DND-41 (cell line): Measurements from ENCODE around the gene CTNNA3.

Experiments
- ATAC-seq: fragments of 200-7000 bp; cut with Tn5 transposase; 3 replicates; pipeline ENCODE4 v1.9.1; 2021; ENCODE audit warnings: low read depth; ENCODE audit not compliant: insufficient read depth
- DNase-seq: peaks from one replicate; pipeline ENCODE4 v3.0.0-alpha.2; 2020
- H2AFZ ChIP-seq: 2 replicates; pipeline ENCODE4 v1.6.0; 2012; ENCODE audit warnings: low read depth, low read length
- H3K27ac ChIP-seq: 2 replicates; pipeline ENCODE4 v1.5.1; 2012; ENCODE audit warnings: low read length, inconsistent platforms
- H3K27me3 ChIP-seq: fragments of 200-600 bp; sonication (generic); 2 replicates; pipeline ENCODE4 v1.6.0; 2012; ENCODE audit warnings: low read length, mild to moderate bottlenecking, inconsistent platforms; ENCODE audit not compliant: insufficient read depth, poor library complexity
- H3K36me3 ChIP-seq: 2 replicates; pipeline ENCODE4 v1.5.1; 2012; ENCODE audit warnings: low read length, inconsistent platforms; ENCODE audit not compliant: insufficient read depth
- H3K4me1 ChIP-seq: 2 replicates; pipeline ENCODE4 v1.5.1; 2012; ENCODE audit warnings: mild to moderate bottlenecking, low read length; ENCODE audit not compliant: insufficient read depth
- H3K4me2 ChIP-seq: 2 replicates; pipeline ENCODE4 v1.6.0; 2012; ENCODE audit warnings: mild to moderate bottlenecking, moderate library complexity, low read length, inconsistent platforms; ENCODE audit not compliant: insufficient read depth
- H3K4me3 ChIP-seq, 2 experiments: fragments of 200-600 bp in 1 of 2; shearing (Covaris generic) in 1 of 2; 2 replicates each; pipeline ENCODE4 v1.5.1; 2012 to 2016; ENCODE audit warnings: inconsistent platforms in 2 of 2, low read length in 2 of 2, mild to moderate bottlenecking in 2 of 2, low read depth in 1 of 2, moderate library complexity in 1 of 2
- H3K79me2 ChIP-seq: 2 replicates; pipeline ENCODE4 v1.6.0; 2012; ENCODE audit warnings: low read length, inconsistent platforms; ENCODE audit not compliant: insufficient read depth
- H3K9ac ChIP-seq: 2 replicates; pipeline ENCODE4 v1.6.0; 2012; ENCODE audit warnings: low read depth, mild to moderate bottlenecking, inconsistent platforms, low read length, moderate library complexity
- H3K9me3 ChIP-seq: 2 replicates; pipeline ENCODE4 v1.5.1; 2012; ENCODE audit warnings: low read length, moderate library complexity, mild to moderate bottlenecking, inconsistent platforms; ENCODE audit not compliant: insufficient read depth, severe bottlenecking
- H4K20me1 ChIP-seq: 2 replicates; pipeline ENCODE4 v1.6.0; 2012; ENCODE audit warnings: low read length; ENCODE audit not compliant: insufficient read depth
- EZH2 ChIP-seq: IDR thresholded peaks from 3 replicates; pipeline ENCODE4 v1.6.1; 2012; ENCODE audit warnings: borderline replicate concordance, low read depth, mild to moderate bottlenecking, moderate library complexity, low read length, inconsistent platforms; ENCODE audit not compliant: severe bottlenecking
- TF ChIP-seq, protein P1 (sequence below): IDR thresholded peaks from 2 replicates; pipeline ENCODE4 v1.5.1; 2012; ENCODE audit warnings: borderline replicate concordance, low read length, moderate library complexity, mild to moderate bottlenecking; ENCODE audit not compliant: poor library complexity, severe bottlenecking; ENCODE audit errors: extremely low read depth

CTNNA3 gene

DNA sequence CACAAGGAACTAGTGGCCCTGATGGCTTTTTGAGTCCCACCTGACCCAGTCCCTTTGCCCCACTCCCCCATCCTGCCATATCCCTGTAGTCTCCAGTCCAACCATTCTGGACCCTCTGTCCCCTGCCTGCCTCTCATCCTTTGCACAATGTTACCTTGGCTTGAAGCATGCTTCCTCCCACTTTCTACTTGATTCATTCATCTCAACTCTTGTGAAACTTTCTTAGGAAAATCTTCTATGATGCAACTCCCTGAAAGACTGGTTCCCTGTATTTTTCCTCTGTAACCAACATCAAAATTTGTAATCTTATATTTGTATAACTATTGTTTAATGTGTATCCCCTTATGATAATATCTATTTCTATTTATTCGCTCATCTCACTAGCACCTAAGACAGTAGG is 618.6 kb downstream of the CTNNA3 start:
- no peak overlapping the region for H3K4me3 ChIP-seq
- no peak overlapping the region for H3K9ac ChIP-seq
- H3K9me3 ChIP-seq: no peaks in the 10 kb centered on the region
- H3K27ac ChIP-seq: no peak overlapping the region
- no peaks in the 10 kb centered on the region for H3K4me1 ChIP-seq
- DNase-seq (no peak), ATAC-seq (no peak)
- H2AFZ ChIP-seq: no peak overlapping the region
- H3K4me2 ChIP-seq: no peak overlapping the region
- H3K36me3 ChIP-seq: no peaks in the 10 kb centered on the region
- no peak for TF ChIP-seq EZH2
- TF ChIP-seq, protein P1, sequence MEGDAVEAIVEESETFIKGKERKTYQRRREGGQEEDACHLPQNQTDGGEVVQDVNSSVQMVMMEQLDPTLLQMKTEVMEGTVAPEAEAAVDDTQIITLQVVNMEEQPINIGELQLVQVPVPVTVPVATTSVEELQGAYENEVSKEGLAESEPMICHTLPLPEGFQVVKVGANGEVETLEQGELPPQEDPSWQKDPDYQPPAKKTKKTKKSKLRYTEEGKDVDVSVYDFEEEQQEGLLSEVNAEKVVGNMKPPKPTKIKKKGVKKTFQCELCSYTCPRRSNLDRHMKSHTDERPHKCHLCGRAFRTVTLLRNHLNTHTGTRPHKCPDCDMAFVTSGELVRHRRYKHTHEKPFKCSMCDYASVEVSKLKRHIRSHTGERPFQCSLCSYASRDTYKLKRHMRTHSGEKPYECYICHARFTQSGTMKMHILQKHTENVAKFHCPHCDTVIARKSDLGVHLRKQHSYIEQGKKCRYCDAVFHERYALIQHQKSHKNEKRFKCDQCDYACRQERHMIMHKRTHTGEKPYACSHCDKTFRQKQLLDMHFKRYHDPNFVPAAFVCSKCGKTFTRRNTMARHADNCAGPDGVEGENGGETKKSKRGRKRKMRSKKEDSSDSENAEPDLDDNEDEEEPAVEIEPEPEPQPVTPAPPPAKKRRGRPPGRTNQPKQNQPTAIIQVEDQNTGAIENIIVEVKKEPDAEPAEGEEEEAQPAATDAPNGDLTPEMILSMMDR: no peak
- no peaks in the 10 kb centered on the region for H3K79me2 ChIP-seq
- H3K27me3 ChIP-seq: no peaks in the 10 kb centered on the region
- H4K20me1 ChIP-seq: no peaks in the 10 kb centered on the region

- no peak for DNase-seq
- Histone ChIP-seq H3K27me3 (no peaks in the 10 kb centered on the region), H4K20me1 (no peaks in the 10 kb centered on the region), H3K4me1 (no peaks in the 10 kb centered on the region), H3K9ac (no peak overlapping the region), H3K4me3 (no peak overlapping the region), H3K27ac (no peak overlapping the region), H3K79me2 (no peaks in the 10 kb centered on the region), H3K4me2 (no peak overlapping the region), H2AFZ (no peak overlapping the region), H3K9me3 (no peaks in the 10 kb centered on the region), H3K36me3 (no peaks in the 10 kb centered on the region)
- ATAC-seq: no peak
- no peak for TF ChIP-seq EZH2
- TF ChIP-seq, protein P1: no peak
Observed at GRCh38 chr10:67076144-67076543, 619.9 kb downstream of the CTNNA3 start.

DNA sequence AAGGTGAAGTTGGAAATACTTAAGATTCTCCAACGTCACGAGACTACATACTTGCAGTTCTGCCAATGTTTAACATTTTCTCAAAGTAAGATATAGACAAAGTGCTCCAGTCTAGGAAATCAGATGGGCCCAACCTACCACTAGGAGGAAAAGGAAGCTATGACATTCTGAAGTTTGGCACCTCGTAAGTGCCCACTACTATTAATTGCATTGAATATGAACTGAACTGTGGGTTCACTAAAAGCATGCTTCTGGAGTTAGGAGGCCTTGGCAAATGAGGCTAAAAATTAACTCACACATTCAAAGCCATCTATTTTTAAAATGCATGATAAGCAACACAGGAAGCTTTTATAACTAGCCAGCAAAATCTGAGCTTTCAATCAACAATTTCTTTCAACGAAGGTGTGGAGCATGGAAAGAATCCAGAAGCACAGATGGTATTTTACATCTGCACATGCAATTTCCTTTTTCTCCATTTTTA is 620.5 kb downstream of the CTNNA3 start:
- Histone ChIP-seq H3K4me3 (no peak overlapping the region), H3K27ac (no peak overlapping the region)
- TF ChIP-seq EZH2: no peak
- TF ChIP-seq, protein P1: no peak

GRCh38 chr10:67072654-67073053 is 623.3 kb downstream of the CTNNA3 start:
- no peaks in the 10 kb centered on the region for H4K20me1 ChIP-seq
- no peaks in the 10 kb centered on the region for H3K4me1 ChIP-seq
- no peaks in the 10 kb centered on the region for H3K9me3 ChIP-seq
- H3K9ac ChIP-seq: no peak overlapping the region
- H3K4me2 ChIP-seq: no peak overlapping the region
- DNase-seq: no peak
- H3K27me3 ChIP-seq: no peaks in the 10 kb centered on the region
- no peak overlapping the region for H3K27ac ChIP-seq
- TF ChIP-seq, protein P1: no peak
- H3K79me2 ChIP-seq: no peaks in the 10 kb centered on the region
- no peaks in the 10 kb centered on the region for H3K36me3 ChIP-seq
- H2AFZ ChIP-seq: no peak overlapping the region
- no peak for ATAC-seq
- no peak overlapping the region for H3K4me3 ChIP-seq

More for the DNA sequence above, 620.5 kb downstream of the CTNNA3 start:
- H3K79me2 ChIP-seq: no peaks in the 10 kb centered on the region
- no peaks in the 10 kb centered on the region for H3K9me3 ChIP-seq
- ATAC-seq (no peak), DNase-seq (no peak)
- no peaks in the 10 kb centered on the region for H3K27me3 ChIP-seq
- no peak overlapping the region for H2AFZ ChIP-seq
- H3K36me3 ChIP-seq: no peaks in the 10 kb centered on the region
- H3K4me2 ChIP-seq: no peak overlapping the region
- H4K20me1 ChIP-seq: no peaks in the 10 kb centered on the region
- H3K9ac ChIP-seq: no peak overlapping the region
- no peaks in the 10 kb centered on the region for H3K4me1 ChIP-seq
